Spinal cord (tissue), 10 donors: ENCODE data around the gene TESK2. TPM values are rescaled to one million over a fixed set of nuclear protein-coding genes. Genes with fewer than 3 reads are reported as not detected.

Experiments used
- DNase-seq, 6 donors: peaks; one replicate each; pipeline versions ENCODE4 v3.0.0 to v3.0.0-alpha.2; 2013 to 2015; ENCODE audit warnings: low spot score in 6 of 6, low read depth in 4 of 6
- H3K27ac ChIP-seq: one replicate; pipeline ENCODE4 v1.5.1; 2013; ENCODE audit warnings: low read depth, low read length, control low read depth
- H3K27me3 ChIP-seq: one replicate; pipeline ENCODE4 v1.6.1; 2013; ENCODE audit warnings: low read length; ENCODE audit not compliant: control insufficient read depth, insufficient read depth
- H3K36me3 ChIP-seq: one replicate; pipeline ENCODE4 v1.6.1; 2013; ENCODE audit warnings: low read length; ENCODE audit not compliant: control insufficient read depth, insufficient read depth
- H3K4me1 ChIP-seq: one replicate; pipeline ENCODE4 v1.6.1; 2013; ENCODE audit warnings: low read length; ENCODE audit not compliant: control insufficient read depth, insufficient read depth
- H3K4me3 ChIP-seq: one replicate; pipeline ENCODE4 v1.5.1; 2013; ENCODE audit warnings: low read depth, low read length, control low read depth
- H3K9me3 ChIP-seq: one replicate; pipeline ENCODE4 v1.6.1; 2013; ENCODE audit warnings: low read length; ENCODE audit not compliant: control insufficient read depth, insufficient read depth
- WGBS: methylation state at CpG from one replicate; pipeline ENCODE4 v1.1.5; 2013; ENCODE audit warnings: missing lambda C conversion rate; ENCODE audit not compliant: insufficient coverage; 5-methylcytosine and 5-hydroxymethylcytosine counted together
- polyA plus RNA-seq, 2 donors: library from polyadenylated mRNA; unstranded; fragments of 120-200 nt; gene quantifications; one replicate each; pipeline ENCODE4 v1.2.1, GENCODE V29; 2013; ENCODE audit not compliant: insufficient read length in 2 of 2
- total RNA-seq, 2 donors: library from RNA; depleted of rRNA in 1 of 2; stranded (reverse); fragments of 120-200 nt in 1 of 2; fragments of >200 nt in 1 of 2; gene quantifications; one replicate each; pipeline versions ENCODE4 v1.2.3 to v1.2.4, GENCODE V29; 2013 to 2014
- donor health status: healthy.

TESK2 gene
- total and polyA plus RNA-seq, 4 donors = 4.0 to 7.3 (median 5.1) TPM

- no peaks in the 10 kb centered on the region for H3K27me3 ChIP-seq
- no peak for DNase-seq
- WGBS = 83% methylated on average over 3 of the region's 5 CpGs
- H3K4me1 ChIP-seq = peaks cover 16% of the 10 kb centered on the region
- no peak overlapping the region for H3K4me3 ChIP-seq
- no peaks in the 10 kb centered on the region for H3K9me3 ChIP-seq
- peaks cover 3% of the 10 kb centered on the region for H3K36me3 ChIP-seq
- no peak overlapping the region for H3K27ac ChIP-seq
Observed at GRCh38 chr1:45351508-45351907, 139.5 kb downstream of the TESK2 start.

DNA sequence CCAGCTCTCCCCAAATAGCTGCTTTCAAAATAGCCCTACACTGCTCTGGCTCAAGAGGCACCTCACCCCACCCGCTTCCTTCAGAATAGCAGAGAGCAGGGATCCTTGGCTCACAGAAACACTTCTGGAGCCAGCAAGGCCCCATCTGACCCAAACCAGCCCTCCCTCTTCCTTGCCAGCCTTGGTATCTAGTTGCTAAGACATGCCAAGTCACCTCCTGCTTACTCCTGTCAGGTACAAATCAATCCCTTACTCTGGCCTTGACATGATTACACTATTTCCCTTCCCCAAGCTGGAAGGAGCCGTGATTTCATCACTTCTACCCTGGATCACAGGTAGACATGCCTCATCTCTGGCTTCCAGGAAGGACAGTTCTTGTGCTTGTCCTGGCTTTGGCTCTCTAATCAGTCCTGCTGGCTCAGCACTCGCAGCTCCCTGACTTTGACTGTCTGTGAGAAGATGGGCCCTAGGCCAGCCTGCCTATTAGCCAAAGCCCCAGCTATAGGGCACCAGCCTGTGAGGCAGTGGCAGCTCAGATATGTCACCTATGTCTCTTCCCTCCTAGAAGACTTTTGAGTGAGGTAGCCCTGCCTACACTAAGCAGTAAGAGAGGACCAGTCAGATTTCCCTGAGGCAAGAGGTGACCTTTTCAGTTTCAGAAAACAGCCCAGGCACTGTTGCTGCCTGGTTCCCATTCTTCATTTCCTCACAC is 141.8 kb downstream of the TESK2 start:
- Histone ChIP-seq H3K4me3 (no peak overlapping the region), H3K36me3 (peaks cover 15% of the 10 kb centered on the region), H3K27me3 (no peaks in the 10 kb centered on the region), H3K4me1 (peaks cover 16% of the 10 kb centered on the region), H3K27ac (no peak overlapping the region), H3K9me3 (no peaks in the 10 kb centered on the region)
- WGBS = 71% methylated on average over 3 of the region's 3 CpGs
- peak in 2 of 6 donors; percentile 6 to 24 for DNase-seq

DNA sequence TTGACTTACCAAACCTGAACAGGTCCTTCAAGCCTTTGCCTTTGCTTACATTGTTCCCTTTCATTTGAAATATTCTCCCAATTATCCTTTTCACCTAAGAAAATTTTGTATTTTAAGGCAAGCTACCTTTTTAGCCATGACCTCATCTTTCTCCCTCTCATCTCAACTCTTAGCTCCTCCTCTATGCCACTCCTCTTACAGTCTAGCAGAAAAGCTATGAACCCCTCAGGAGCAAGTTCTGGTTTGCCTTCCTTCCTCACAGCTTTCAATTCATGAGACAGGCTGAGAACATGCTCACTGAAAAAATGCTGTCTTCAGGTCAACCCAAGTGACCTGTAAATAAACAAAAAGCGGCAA is 142.4 kb downstream of the TESK2 start:
- DNase-seq = no peak
- H3K4me1 ChIP-seq = peaks cover 16% of the 10 kb centered on the region
- H3K9me3 ChIP-seq = no peaks in the 10 kb centered on the region
- H3K27ac ChIP-seq = no peak overlapping the region
- H3K36me3 ChIP-seq = peaks cover 16% of the 10 kb centered on the region
- no peaks in the 10 kb centered on the region for H3K27me3 ChIP-seq
- H3K4me3 ChIP-seq = no peak overlapping the region
- 25% methylated on average over 1 of the region's 1 CpG for WGBS

DNA sequence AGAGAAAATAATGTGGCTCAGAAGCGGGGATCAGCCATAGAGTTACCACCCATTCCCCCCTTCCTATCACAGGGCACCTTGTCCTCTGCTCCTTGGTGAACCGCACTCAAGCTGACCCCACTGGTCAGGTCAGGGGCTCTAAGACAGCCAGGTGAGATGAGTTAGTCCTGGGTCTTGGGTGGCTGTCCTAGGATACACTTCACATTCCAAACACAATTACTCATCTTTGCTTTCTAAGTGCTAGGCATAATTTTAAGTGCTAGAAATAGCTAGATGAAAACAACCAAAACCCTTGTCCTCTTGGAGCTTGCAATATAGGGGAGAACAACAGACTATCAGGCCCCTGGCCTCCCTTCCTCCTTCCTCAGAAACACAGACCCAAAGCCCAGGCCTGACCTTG is 142.9 kb downstream of the TESK2 start:
- WGBS = no CpG with 5 or more reads among the region's 2 CpGs
- Histone ChIP-seq H3K4me1 (peaks cover 16% of the 10 kb centered on the region), H3K9me3 (no peaks in the 10 kb centered on the region), H3K27me3 (no peaks in the 10 kb centered on the region), H3K4me3 (no peak overlapping the region), H3K27ac (no peak overlapping the region), H3K36me3 (peaks cover 22% of the 10 kb centered on the region)
- DNase-seq = no peak

- no peaks in the 10 kb centered on the region for H3K27me3 ChIP-seq
- H3K9me3 ChIP-seq = no peaks in the 10 kb centered on the region
- H3K4me3 ChIP-seq = no peak overlapping the region
- peaks cover 19% of the 10 kb centered on the region for H3K4me1 ChIP-seq
- DNase-seq = no peak
- H3K36me3 ChIP-seq = peaks cover 37% of the 10 kb centered on the region
- WGBS = no CpG with 5 or more reads among the region's 2 CpGs
- H3K27ac ChIP-seq = no peak overlapping the region
Observed at GRCh38 chr1:45346473-45346872, 144.5 kb downstream of the TESK2 start.

- H3K9me3 ChIP-seq = no peaks in the 10 kb centered on the region
- H3K4me1 ChIP-seq = peaks cover 30% of the 10 kb centered on the region
- H3K27me3 ChIP-seq = no peaks in the 10 kb centered on the region
- H3K27ac ChIP-seq = no peak overlapping the region
- 96% methylated on average over 13 of the region's 13 CpGs for WGBS
- no peak overlapping the region for H3K4me3 ChIP-seq
- H3K36me3 ChIP-seq = peaks cover 41% of the 10 kb centered on the region
- no peak for DNase-seq
Observed at GRCh38 chr1:45345014-45345413, 145.9 kb downstream of the TESK2 start.

DNA sequence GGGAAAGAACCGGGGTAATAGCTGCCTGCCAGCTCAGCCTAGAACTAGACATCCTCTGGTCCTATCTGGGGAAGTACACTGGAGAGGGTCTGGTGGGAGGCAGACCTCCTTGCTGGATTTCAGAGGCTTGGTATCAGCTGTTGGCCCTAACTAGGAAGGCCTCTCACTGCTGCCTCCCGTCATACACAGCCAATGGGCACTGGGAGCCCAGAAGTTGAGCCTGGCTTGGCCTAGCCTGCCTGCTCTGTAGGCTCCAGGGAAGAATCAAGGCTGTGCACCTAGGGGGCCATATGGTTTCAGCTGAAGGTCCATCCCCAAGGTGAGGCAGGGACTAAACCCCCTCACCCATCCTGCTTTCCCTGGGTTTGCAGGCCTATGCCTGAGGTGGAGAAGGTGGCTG is 146.5 kb downstream of the TESK2 start:
- Histone ChIP-seq H3K27ac (no peak overlapping the region), H3K9me3 (no peaks in the 10 kb centered on the region), H3K27me3 (no peaks in the 10 kb centered on the region), H3K36me3 (peaks cover 41% of the 10 kb centered on the region), H3K4me3 (no peak overlapping the region), H3K4me1 (peaks cover 32% of the 10 kb centered on the region)
- DNase-seq = no peak
- WGBS = 96% methylated on average over 2 of the region's 2 CpGs

DNA sequence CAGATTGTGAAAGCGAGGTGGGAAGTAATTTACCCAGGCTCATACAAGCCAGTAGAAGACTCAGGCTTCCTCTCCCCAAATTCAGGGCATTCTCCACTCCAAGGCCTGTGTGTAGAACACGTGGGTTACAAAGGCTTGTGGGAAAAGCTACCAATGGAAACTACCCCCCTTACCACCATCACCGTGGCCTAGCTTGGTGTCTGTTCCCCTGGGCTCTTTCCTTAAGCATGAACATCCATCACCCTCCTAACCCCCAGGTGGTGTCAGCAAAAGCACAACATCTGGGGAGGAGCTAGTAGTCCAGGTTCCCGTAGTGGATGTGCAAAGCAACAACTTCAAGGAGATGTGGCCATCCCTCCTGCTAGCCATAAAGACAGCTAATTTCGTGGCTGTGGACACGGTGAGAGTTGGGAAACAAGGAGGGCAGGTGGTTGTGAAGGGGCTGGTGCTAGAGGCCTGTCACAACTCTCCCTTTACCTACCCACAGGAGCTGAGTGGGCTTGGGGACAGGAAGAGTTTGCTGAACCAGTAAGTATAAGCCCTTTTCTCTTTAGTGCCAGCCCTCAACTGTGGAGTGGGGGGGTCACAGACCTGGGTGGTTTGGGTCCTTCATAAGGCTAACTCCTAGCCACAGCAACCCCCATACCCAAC is 150.0 kb downstream of the TESK2 start:
- H3K9me3 ChIP-seq = no peaks in the 10 kb centered on the region
- peak overlapping the region; percentile 93 for H3K4me3 ChIP-seq
- H3K27ac ChIP-seq = peak overlapping the region; percentile 40
- H3K4me1 ChIP-seq = peaks cover 25% of the 10 kb centered on the region
- WGBS = 28% methylated on average over 2 of the region's 6 CpGs
- no peaks in the 10 kb centered on the region for H3K27me3 ChIP-seq
- peaks cover 43% of the 10 kb centered on the region for H3K36me3 ChIP-seq
- peak in 1 of 6 donors; percentile 16 for DNase-seq

DNA sequence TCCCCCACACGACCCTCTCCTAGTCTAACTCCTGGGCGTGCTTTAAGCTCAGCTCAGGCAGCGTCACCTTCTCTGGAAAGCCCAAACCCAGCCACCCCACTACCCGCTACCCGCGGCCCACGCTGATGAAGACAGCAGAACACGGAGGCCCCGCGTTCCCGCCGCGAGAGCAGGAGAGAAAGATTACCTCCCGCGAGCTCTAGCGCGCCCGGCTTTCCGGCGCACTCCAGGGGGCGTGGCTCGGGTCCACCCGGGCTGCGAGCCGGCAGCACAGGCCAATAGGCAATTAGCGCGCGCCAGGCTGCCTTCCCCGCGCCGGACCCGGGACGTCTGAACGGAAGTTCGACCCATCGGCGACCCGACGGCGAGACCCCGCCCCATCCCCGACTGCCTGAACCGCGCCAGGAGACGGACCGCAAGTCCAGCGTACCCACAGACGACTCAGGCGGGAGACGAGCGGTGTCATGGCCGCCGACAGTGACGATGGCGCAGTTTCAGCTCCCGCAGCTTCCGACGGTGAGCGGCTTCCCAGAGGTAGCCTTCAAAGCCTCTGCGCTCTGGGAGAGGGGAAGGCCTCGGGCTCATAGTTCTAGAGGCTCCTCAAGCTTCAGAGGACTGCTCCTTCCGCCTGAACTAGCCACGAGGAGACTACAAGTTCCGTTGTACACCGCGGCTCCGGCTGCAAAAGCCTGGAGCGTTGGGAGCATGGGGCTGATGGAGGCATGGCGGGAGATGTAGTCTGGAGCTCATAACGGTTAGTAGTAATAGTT is 151.0 kb downstream of the TESK2 start, which contains the start of the genes MUTYH and TOE1:
Gene MUTYH, minus strand, starts transcription at position 652 of the 770 bp plus-strand sequence. CDS start 5,935 bp downstream, outside the sequence.
Gene TOE1, plus strand, starts transcription at position 382 of the 770 bp plus-strand sequence. Its CDS starts 83 bp downstream, at position 465.
- H3K4me3 ChIP-seq = peak within 1 kb of the TSS; percentile 93
- peaks cover 39% of the 10 kb centered on the region for H3K36me3 ChIP-seq
- H3K27ac ChIP-seq = peak within 1 kb of the TSS; percentile 98
- under 1% methylated on average over 69 of the region's 70 CpGs for WGBS
- peak; percentile 75 to 97 (median 84) for DNase-seq
- no peaks in the 10 kb centered on the region for H3K9me3 ChIP-seq
- H3K4me1 ChIP-seq = peaks cover 25% of the 10 kb centered on the region
- no peaks in the 10 kb centered on the region for H3K27me3 ChIP-seq
